HUES64 (cell line): ENCODE measurements around the gene CADPS.

ENCODE experiments used
- H3K27ac ChIP-seq: 2 replicates; pipeline ENCODE4 v1.7.0; 2013; ENCODE audit warnings: low read depth, low read length, inconsistent platforms
- H3K27me3 ChIP-seq: 2 replicates; pipeline ENCODE4 v1.6.1; 2013; ENCODE audit warnings: mild to moderate bottlenecking, low read length; ENCODE audit not compliant: insufficient read depth
- H3K36me3 ChIP-seq: 2 replicates; pipeline ENCODE4 v1.6.1; 2013; ENCODE audit warnings: mild to moderate bottlenecking, low read length; ENCODE audit not compliant: insufficient read depth
- H3K4me1 ChIP-seq: 2 replicates; pipeline ENCODE4 v1.6.1; 2013; ENCODE audit warnings: mild to moderate bottlenecking, low read length, moderate library complexity; ENCODE audit not compliant: insufficient read depth
- H3K4me3 ChIP-seq: 2 replicates; pipeline ENCODE4 v1.5.1; 2013; ENCODE audit warnings: mild to moderate bottlenecking, low read length, moderate library complexity
- H3K9ac ChIP-seq: 2 replicates; pipeline ENCODE4 v1.6.1; 2013; ENCODE audit warnings: mild to moderate bottlenecking, low read depth, low read length
- H3K9me3 ChIP-seq: 2 replicates; pipeline ENCODE4 v1.6.1; 2013; ENCODE audit warnings: low read depth, low read length; ENCODE audit not compliant: insufficient read depth
- WGBS: fragments of 150-250, 120-280 bp; methylation state at CpG from one replicate; pipeline ENCODE4 v1.1.7; 2013; ENCODE audit warnings: missing lambda C conversion rate; 5-methylcytosine and 5-hydroxymethylcytosine counted together

CADPS gene

GRCh38 chr3:62667714-62668113 lies 207.5 kb downstream of the CADPS start:
- Histone ChIP-seq H3K4me1 (peaks cover 3% of the 10 kb centered on the region; the same call in 1 of the 2 replicates), H3K36me3 (no peaks in the 10 kb centered on the region), H3K27me3 (no peaks in the 10 kb centered on the region), H3K4me3 (no peak overlapping the region), H3K9me3 (no peaks in the 10 kb centered on the region), H3K9ac (no peak overlapping the region), H3K27ac (no peak overlapping the region)
- WGBS = 74% methylated on average over 5 of the region's 5 CpGs

GRCh38 chr3:62665627-62666437 lies 209.4 kb downstream of the CADPS start:
- H3K4me3 ChIP-seq = no peak overlapping the region
- no peaks in the 10 kb centered on the region for H3K36me3 ChIP-seq
- H3K27ac ChIP-seq = no peak overlapping the region
- H3K9me3 ChIP-seq = no peaks in the 10 kb centered on the region
- WGBS = 18% methylated on average over 10 of the region's 10 CpGs
- H3K27me3 ChIP-seq = no peaks in the 10 kb centered on the region
- no peak overlapping the region for H3K9ac ChIP-seq
- peaks cover 3% of the 10 kb centered on the region; the same call in 1 of the 2 replicates for H3K4me1 ChIP-seq

GRCh38 chr3:62662677-62663076 lies 212.5 kb downstream of the CADPS start:
- H3K9ac ChIP-seq = no peak overlapping the region
- no peak overlapping the region for H3K27ac ChIP-seq
- no peak overlapping the region for H3K4me3 ChIP-seq
- no peaks in the 10 kb centered on the region for H3K36me3 ChIP-seq
- peaks cover 3% of the 10 kb centered on the region; the same call in 1 of the 2 replicates for H3K4me1 ChIP-seq
- H3K9me3 ChIP-seq = no peaks in the 10 kb centered on the region
- no peaks in the 10 kb centered on the region for H3K27me3 ChIP-seq
- 89% methylated on average over 6 of the region's 6 CpGs for WGBS

GRCh38 chr3:62659660-62660059 lies 215.6 kb downstream of the CADPS start:
- 69% methylated on average over 4 of the region's 4 CpGs for WGBS
- no peak overlapping the region for H3K27ac ChIP-seq
- H3K9me3 ChIP-seq = no peaks in the 10 kb centered on the region

GRCh38 chr3:62655691-62656063 lies 219.5 kb downstream of the CADPS start:
- Histone ChIP-seq H3K36me3 (no peaks in the 10 kb centered on the region), H3K4me3 (no peak overlapping the region), H3K9ac (no peak overlapping the region), H3K27me3 (no peaks in the 10 kb centered on the region), H3K4me1 (no peaks in the 10 kb centered on the region), H3K27ac (no peak overlapping the region), H3K9me3 (no peaks in the 10 kb centered on the region)
- 89% methylated on average over 5 of the region's 5 CpGs for WGBS

More at GRCh38 chr3:62659660-62660059, 215.6 kb downstream of the CADPS start:
- Histone ChIP-seq H3K4me1 (no peaks in the 10 kb centered on the region), H3K27me3 (no peaks in the 10 kb centered on the region), H3K9ac (no peak overlapping the region), H3K36me3 (no peaks in the 10 kb centered on the region), H3K4me3 (no peak overlapping the region)

GRCh38 chr3:62655056-62655690 lies 220.0 kb downstream of the CADPS start:
- Histone ChIP-seq H3K27me3 (no peaks in the 10 kb centered on the region), H3K9ac (no peak overlapping the region), H3K4me3 (no peak overlapping the region), H3K36me3 (0 out of 2 replicates have a peak, but pooled peaks cover 2% of the 10 kb centered on the region), H3K9me3 (no peaks in the 10 kb centered on the region), H3K27ac (no peak overlapping the region), H3K4me1 (no peaks in the 10 kb centered on the region)
- 94% methylated on average over 2 of the region's 2 CpGs for WGBS

- H3K36me3 ChIP-seq = 0 out of 2 replicates have a peak, but pooled peaks cover 2% of the 10 kb centered on the region
- 81% methylated on average over 7 of the region's 7 CpGs for WGBS
These were observed 221.4 kb downstream of the CADPS start for GRCh38 chr3:62653796-62654195.

GRCh38 chr3:62647711-62648110 lies 227.5 kb downstream of the CADPS start:
- Histone ChIP-seq H3K9ac (no peak overlapping the region), H3K27me3 (no peaks in the 10 kb centered on the region), H3K9me3 (no peaks in the 10 kb centered on the region), H3K27ac (no peak overlapping the region), H3K4me3 (no peak overlapping the region), H3K4me1 (no peaks in the 10 kb centered on the region), H3K36me3 (0 out of 2 replicates have a peak, but pooled peaks cover 2% of the 10 kb centered on the region)
- 91% methylated on average over 1 of the region's 1 CpG for WGBS

More at GRCh38 chr3:62653796-62654195, 221.4 kb downstream of the CADPS start:
- no peaks in the 10 kb centered on the region for H3K27me3 ChIP-seq
- no peak overlapping the region for H3K27ac ChIP-seq
- no peaks in the 10 kb centered on the region for H3K4me1 ChIP-seq
- H3K9me3 ChIP-seq = no peaks in the 10 kb centered on the region
- no peak overlapping the region for H3K9ac ChIP-seq
- H3K4me3 ChIP-seq = no peak overlapping the region

- WGBS = 93% methylated on average over 1 of the region's 1 CpG
These were observed 230.7 kb downstream of the CADPS start for GRCh38 chr3:62644493-62644892.

GRCh38 chr3:62638316-62638715 lies 236.9 kb downstream of the CADPS start:
- 95% methylated on average over 2 of the region's 2 CpGs for WGBS
- H3K4me1 ChIP-seq = no peaks in the 10 kb centered on the region
- H3K4me3 ChIP-seq = no peak overlapping the region
- no peak overlapping the region for H3K27ac ChIP-seq
- no peaks in the 10 kb centered on the region for H3K36me3 ChIP-seq
- H3K9me3 ChIP-seq = no peaks in the 10 kb centered on the region
- H3K9ac ChIP-seq = no peak overlapping the region
- no peaks in the 10 kb centered on the region for H3K27me3 ChIP-seq

More at GRCh38 chr3:62644493-62644892, 230.7 kb downstream of the CADPS start:
- no peaks in the 10 kb centered on the region for H3K4me1 ChIP-seq
- no peak overlapping the region for H3K4me3 ChIP-seq
- no peaks in the 10 kb centered on the region for H3K36me3 ChIP-seq
- no peak overlapping the region for H3K9ac ChIP-seq
- no peaks in the 10 kb centered on the region for H3K27me3 ChIP-seq
- no peaks in the 10 kb centered on the region for H3K9me3 ChIP-seq
- no peak overlapping the region for H3K27ac ChIP-seq

GRCh38 chr3:62636235-62636826 lies 238.9 kb downstream of the CADPS start:
- Histone ChIP-seq H3K4me3 (no peak overlapping the region), H3K4me1 (no peaks in the 10 kb centered on the region), H3K9me3 (no peaks in the 10 kb centered on the region), H3K36me3 (no peaks in the 10 kb centered on the region), H3K9ac (no peak overlapping the region), H3K27me3 (no peaks in the 10 kb centered on the region), H3K27ac (no peak overlapping the region)
- 81% methylated on average over 4 of the region's 4 CpGs for WGBS
